MM.1S (cell line): ENCODE measurements around the gene MICAL2.

Source experiments
- DNase-seq: peaks from one replicate; pipeline ENCODE4 v3.0.0-alpha.2; 2015
- H2AFZ ChIP-seq: fragments of 300-600 bp; sonication (generic); 2 replicates; pipeline ENCODE4 v1.6.0; 2016; ENCODE audit warnings: antibody characterized with exemption, low read length
- H3F3A ChIP-seq: fragments of 300-600 bp; sonication (generic); 2 replicates; pipeline ENCODE4 v1.6.1; 2016; ENCODE audit warnings: mild to moderate bottlenecking, antibody characterized with exemption, low read length, moderate library complexity, mixed read lengths; ENCODE audit not compliant: insufficient read depth
- H3K27ac ChIP-seq: fragments of 300-600 bp; sonication (generic); 2 replicates; pipeline ENCODE4 v1.5.1; 2016; ENCODE audit warnings: mild to moderate bottlenecking, low read length
- H3K27me3 ChIP-seq: fragments of 300-600 bp; sonication (generic); replicated peaks from 2 replicates; pipeline ENCODE4 v1.6.0; 2016; ENCODE audit warnings: low read length; ENCODE audit not compliant: insufficient read depth
- H3K36me3 ChIP-seq: fragments of 300-600 bp; sonication (generic); replicated peaks from 2 replicates; pipeline ENCODE4 v1.6.1; 2016; ENCODE audit warnings: mild to moderate bottlenecking, low read length, mixed read lengths; ENCODE audit not compliant: insufficient read depth
- H3K4me1 ChIP-seq: fragments of 300-600 bp; sonication (generic); 2 replicates; pipeline ENCODE4 v1.6.1; 2016; ENCODE audit warnings: low read length, mixed read lengths
- H3K4me2 ChIP-seq: fragments of 300-600 bp; sonication (generic); 2 replicates; pipeline ENCODE4 v1.6.0; 2016; ENCODE audit warnings: low read depth, low read length
- H3K4me3 ChIP-seq: fragments of 300-600 bp; sonication (generic); 2 replicates; pipeline ENCODE4 v1.5.1; 2016; ENCODE audit warnings: low read length, mixed read lengths
- H3K79me2 ChIP-seq: fragments of 300-600 bp; sonication (generic); 2 replicates; pipeline ENCODE4 v1.6.1; 2016; ENCODE audit warnings: mixed run types, low read length, mixed read lengths
- H3K9ac ChIP-seq: fragments of 300-600 bp; sonication (generic); 2 replicates; pipeline ENCODE4 v1.6.1; 2016; ENCODE audit warnings: low read length, mixed read lengths
- H3K9me2 ChIP-seq: fragments of 300-600 bp; sonication (generic); replicated peaks from 2 replicates; pipeline ENCODE4 v1.6.1; 2016; ENCODE audit warnings: mild to moderate bottlenecking, low read length, mixed read lengths; ENCODE audit not compliant: insufficient read depth
- H3K9me3 ChIP-seq: fragments of 300-600 bp; sonication (generic); replicated peaks from 2 replicates; pipeline ENCODE4 v1.6.1; 2016; ENCODE audit warnings: mild to moderate bottlenecking, low read length, mixed read lengths; ENCODE audit not compliant: insufficient read depth
- H4K20me1 ChIP-seq: fragments of 300-600 bp; sonication (generic); 2 replicates; pipeline ENCODE4 v1.6.1; 2016; ENCODE audit warnings: mild to moderate bottlenecking, low read length, moderate library complexity, mixed read lengths; ENCODE audit not compliant: insufficient read depth
- EZH2 ChIP-seq: fragments of 300-600 bp; sonication (generic); optimal IDR thresholded peaks from 2 replicates; pipeline ENCODE3; 2017; ENCODE audit warnings: low read depth, mild to moderate bottlenecking, antibody characterized with exemption, low read length, mixed read lengths
- EZH2phosphoT487 ChIP-seq: fragments of 300-600 bp; sonication (generic); IDR thresholded peaks from 2 replicates; pipeline ENCODE4 v1.6.1; 2018; ENCODE audit warnings: antibody characterized with exemption, low read length
- TF ChIP-seq, protein P1 (sequence below): fragments of 300-600 bp; sonication (generic); IDR thresholded peaks from 2 replicates; pipeline ENCODE4 v1.5.1; 2016; ENCODE audit warnings: antibody characterized with exemption, low read length, mixed read lengths

The MICAL2 gene

DNA sequence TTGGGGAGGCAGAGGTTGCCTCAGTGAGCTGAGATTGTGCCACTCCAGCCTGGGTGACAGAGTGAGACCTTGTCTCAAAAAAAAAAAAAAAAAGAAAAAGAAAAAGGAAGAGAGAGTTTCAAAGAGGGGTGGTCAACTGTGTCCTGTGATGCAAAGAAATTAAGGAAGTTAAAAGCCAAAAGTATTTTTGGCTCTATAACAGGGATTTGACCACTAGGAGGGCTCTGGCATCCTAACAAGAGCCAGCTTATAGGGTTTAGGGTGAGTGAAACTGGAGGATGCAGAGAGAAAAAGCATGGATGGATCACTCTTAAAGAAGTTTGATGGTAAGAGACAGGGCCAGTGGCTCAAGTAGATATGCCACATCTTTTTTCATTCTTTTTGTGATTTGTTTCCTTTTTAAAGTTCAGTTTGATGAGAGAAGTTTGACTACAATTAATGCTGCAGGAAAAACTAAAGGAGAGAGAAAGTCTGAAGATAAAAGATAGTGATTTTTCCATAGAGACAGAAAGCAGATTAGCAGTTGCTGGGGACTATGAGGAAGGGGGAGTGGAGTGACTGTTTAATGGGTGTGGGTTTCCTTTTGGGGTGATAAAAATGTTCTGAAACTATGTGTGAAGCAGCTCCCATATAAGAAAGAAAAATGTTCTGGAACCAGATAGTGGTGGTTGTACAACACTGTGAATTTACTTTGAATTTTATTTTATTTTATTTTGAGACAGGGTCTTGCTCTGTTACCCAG lies 11.1 kb upstream of the MICAL2 start:
- Histone ChIP-seq H3K9ac (no peak overlapping the region), H3K9me2 (no peaks in the 10 kb centered on the region), H3K4me1 (peaks cover 8% of the 10 kb centered on the region), H3F3A (no peaks in the 10 kb centered on the region), H2AFZ (no peak overlapping the region), H3K4me2 (no peak overlapping the region), H3K9me3 (no peaks in the 10 kb centered on the region), H3K79me2 (no peaks in the 10 kb centered on the region), H4K20me1 (no peaks in the 10 kb centered on the region), H3K36me3 (no peaks in the 10 kb centered on the region), H3K4me3 (no peak overlapping the region), H3K27me3 (no peaks in the 10 kb centered on the region), H3K27ac (no peak overlapping the region)
- no peak for DNase-seq
- TF ChIP-seq EZH2phosphoT487, result no peak
- no peak for TF ChIP-seq EZH2
- TF ChIP-seq, protein P1, sequence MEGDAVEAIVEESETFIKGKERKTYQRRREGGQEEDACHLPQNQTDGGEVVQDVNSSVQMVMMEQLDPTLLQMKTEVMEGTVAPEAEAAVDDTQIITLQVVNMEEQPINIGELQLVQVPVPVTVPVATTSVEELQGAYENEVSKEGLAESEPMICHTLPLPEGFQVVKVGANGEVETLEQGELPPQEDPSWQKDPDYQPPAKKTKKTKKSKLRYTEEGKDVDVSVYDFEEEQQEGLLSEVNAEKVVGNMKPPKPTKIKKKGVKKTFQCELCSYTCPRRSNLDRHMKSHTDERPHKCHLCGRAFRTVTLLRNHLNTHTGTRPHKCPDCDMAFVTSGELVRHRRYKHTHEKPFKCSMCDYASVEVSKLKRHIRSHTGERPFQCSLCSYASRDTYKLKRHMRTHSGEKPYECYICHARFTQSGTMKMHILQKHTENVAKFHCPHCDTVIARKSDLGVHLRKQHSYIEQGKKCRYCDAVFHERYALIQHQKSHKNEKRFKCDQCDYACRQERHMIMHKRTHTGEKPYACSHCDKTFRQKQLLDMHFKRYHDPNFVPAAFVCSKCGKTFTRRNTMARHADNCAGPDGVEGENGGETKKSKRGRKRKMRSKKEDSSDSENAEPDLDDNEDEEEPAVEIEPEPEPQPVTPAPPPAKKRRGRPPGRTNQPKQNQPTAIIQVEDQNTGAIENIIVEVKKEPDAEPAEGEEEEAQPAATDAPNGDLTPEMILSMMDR, result 0 out of 2 replicates have a peak, but pooled peaks have one; percentile 2

DNA sequence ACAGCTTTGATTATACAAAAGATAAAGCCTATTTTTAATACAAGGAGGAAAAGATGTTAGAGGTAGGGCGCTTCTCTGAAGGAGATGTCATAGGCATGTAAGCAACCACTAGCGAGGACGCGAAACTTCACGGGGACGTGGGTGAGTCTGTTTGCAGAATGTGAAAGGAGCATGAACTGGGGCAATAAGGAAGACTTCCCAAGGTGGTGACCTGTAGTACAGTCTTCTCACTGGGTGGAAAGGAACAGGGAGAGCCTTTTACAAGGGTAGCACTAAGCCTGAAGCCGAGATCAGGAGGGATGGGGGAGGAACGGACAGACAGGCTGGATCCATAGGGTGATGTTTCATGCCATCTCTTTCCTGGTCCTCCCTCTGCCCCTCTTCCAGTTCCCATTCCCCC lies 10.0 kb upstream of the MICAL2 start:
- Histone ChIP-seq H3K9me2 (no peaks in the 10 kb centered on the region), H3K4me2 (no peak overlapping the region), H4K20me1 (no peaks in the 10 kb centered on the region), H3K9ac (no peak overlapping the region), H3K4me1 (peaks cover 9% of the 10 kb centered on the region), H3K4me3 (no peak overlapping the region), H3K9me3 (no peaks in the 10 kb centered on the region), H3K27me3 (no peaks in the 10 kb centered on the region), H3F3A (no peaks in the 10 kb centered on the region), H3K79me2 (no peaks in the 10 kb centered on the region), H2AFZ (no peak overlapping the region), H3K27ac (no peak overlapping the region), H3K36me3 (no peaks in the 10 kb centered on the region)
- no peak for DNase-seq
- no peak for TF ChIP-seq EZH2phosphoT487
- TF ChIP-seq EZH2, result no peak
- TF ChIP-seq, protein P1, result no peak

DNA sequence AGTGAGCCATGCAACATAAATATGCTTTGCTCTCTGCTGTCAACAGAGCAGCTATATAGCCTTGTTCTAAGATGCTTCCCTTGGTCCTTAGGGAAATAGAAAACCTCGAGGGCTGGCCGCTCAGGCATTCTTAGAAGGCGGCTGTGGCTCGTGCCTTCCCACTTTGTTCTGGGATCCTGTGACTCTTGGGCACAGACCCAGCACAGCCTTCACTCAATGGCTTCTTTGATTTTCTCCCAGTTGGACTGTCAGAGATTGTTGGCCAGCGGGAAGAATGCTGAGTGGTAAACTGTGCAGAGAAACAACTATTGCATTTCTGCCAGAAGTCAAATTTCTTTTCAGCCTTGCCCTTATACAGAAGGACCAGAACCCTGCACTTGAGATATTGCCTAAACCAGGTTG lies 9.5 kb upstream of the MICAL2 start:
- Histone ChIP-seq H3K36me3 (no peaks in the 10 kb centered on the region), H3K4me2 (no peak overlapping the region), H3F3A (no peaks in the 10 kb centered on the region), H2AFZ (no peak overlapping the region), H3K9me3 (no peaks in the 10 kb centered on the region), H3K27ac (no peak overlapping the region), H3K4me1 (peaks cover 9% of the 10 kb centered on the region), H4K20me1 (no peaks in the 10 kb centered on the region), H3K27me3 (no peaks in the 10 kb centered on the region), H3K79me2 (no peaks in the 10 kb centered on the region), H3K9ac (no peak overlapping the region), H3K9me2 (no peaks in the 10 kb centered on the region), H3K4me3 (no peak overlapping the region)
- no peak for DNase-seq
- TF ChIP-seq EZH2 (no peak), EZH2phosphoT487 (no peak)

DNA sequence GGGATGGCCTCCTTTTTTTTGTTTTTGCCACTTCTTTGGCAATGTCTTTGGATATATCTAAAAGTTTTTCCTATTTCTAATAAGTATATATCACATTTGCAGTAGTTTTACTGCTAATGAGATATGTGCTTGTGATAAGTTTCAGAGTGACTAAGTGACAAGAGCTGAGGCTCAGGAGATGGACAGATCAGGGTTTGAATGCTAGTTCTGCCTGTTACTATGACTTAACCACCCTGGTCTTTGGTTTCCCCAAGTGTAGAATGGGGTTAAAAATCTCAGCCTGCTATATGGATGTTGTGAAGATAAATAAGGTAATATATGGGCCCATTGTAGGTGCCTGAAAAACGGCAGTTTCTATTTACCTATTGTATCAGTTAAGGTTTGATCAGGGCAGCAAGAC lies 9.1 kb upstream of the MICAL2 start:
- Histone ChIP-seq H3K4me1 (peaks cover 9% of the 10 kb centered on the region), H4K20me1 (no peaks in the 10 kb centered on the region), H3F3A (no peaks in the 10 kb centered on the region), H3K27ac (no peak overlapping the region), H3K9ac (no peak overlapping the region), H3K36me3 (no peaks in the 10 kb centered on the region), H3K9me2 (no peaks in the 10 kb centered on the region), H3K27me3 (no peaks in the 10 kb centered on the region), H3K79me2 (no peaks in the 10 kb centered on the region), H2AFZ (no peak overlapping the region), H3K4me3 (no peak overlapping the region), H3K9me3 (no peaks in the 10 kb centered on the region), H3K4me2 (no peak overlapping the region)
- TF ChIP-seq EZH2phosphoT487, result no peak
- DNase-seq, result no peak
